WTC11 (cell line): Measurements from ENCODE around the gene CPXM1.

Experiments
- FOXJ3 ChIP-seq: sonication (generic); formaldehyde crosslinking; IDR thresholded peaks from 2 replicates; pipeline ENCODE4 v1.9.0; 2021; ENCODE audit warnings: missing genetic modification reagents, mild to moderate bottlenecking, borderline replicate concordance
- HMGXB4 ChIP-seq: sonication (generic); formaldehyde crosslinking; IDR thresholded peaks from 2 replicates; pipeline ENCODE4 v1.8.1; 2023; ENCODE audit warnings: mild to moderate bottlenecking, moderate library complexity, missing genetic modification reagents
- SMAD3 ChIP-seq: sonication (generic); formaldehyde crosslinking; IDR thresholded peaks from 2 replicates; pipeline ENCODE4 v1.8.0; 2022; ENCODE audit warnings: missing genetic modification reagents, mild to moderate bottlenecking, borderline replicate concordance
- TCF7 ChIP-seq: sonication (generic); formaldehyde crosslinking; IDR thresholded peaks from 2 replicates; pipeline ENCODE4 v1.8.0; 2022; ENCODE audit warnings: mild to moderate bottlenecking, low read depth, missing genetic modification reagents, moderate library complexity
- USF2 ChIP-seq: sonication (generic); formaldehyde crosslinking; IDR thresholded peaks from 2 replicates; pipeline ENCODE4 v1.8.1; 2023; ENCODE audit warnings: mild to moderate bottlenecking, missing genetic modification reagents, moderate library complexity
- TF ChIP-seq, protein P1 (sequence below): sonication (generic); formaldehyde crosslinking; IDR thresholded peaks from 2 replicates; pipeline ENCODE4 v1.8.0; 2022; ENCODE audit warnings: mild to moderate bottlenecking, missing genetic modification reagents
- TF ChIP-seq, protein P2 (sequence below): fragments of 200-600 bp; IDR thresholded peaks from 2 replicates; pipeline ENCODE4 v1.8.0; 2022; ENCODE audit warnings: antibody characterized with exemption
- TF ChIP-seq, protein P3 (sequence below): sonication (generic); formaldehyde crosslinking; IDR thresholded peaks from 2 replicates; pipeline ENCODE4 v1.8.1; 2022; ENCODE audit warnings: mild to moderate bottlenecking, missing genetic modification reagents, moderate library complexity, borderline replicate concordance
- TF ChIP-seq, protein P4 (sequence below): sonication (generic); formaldehyde crosslinking; IDR thresholded peaks from 2 replicates; pipeline ENCODE4 v1.8.1; 2023; ENCODE audit warnings: mild to moderate bottlenecking, missing genetic modification reagents, borderline replicate concordance

DNA sequence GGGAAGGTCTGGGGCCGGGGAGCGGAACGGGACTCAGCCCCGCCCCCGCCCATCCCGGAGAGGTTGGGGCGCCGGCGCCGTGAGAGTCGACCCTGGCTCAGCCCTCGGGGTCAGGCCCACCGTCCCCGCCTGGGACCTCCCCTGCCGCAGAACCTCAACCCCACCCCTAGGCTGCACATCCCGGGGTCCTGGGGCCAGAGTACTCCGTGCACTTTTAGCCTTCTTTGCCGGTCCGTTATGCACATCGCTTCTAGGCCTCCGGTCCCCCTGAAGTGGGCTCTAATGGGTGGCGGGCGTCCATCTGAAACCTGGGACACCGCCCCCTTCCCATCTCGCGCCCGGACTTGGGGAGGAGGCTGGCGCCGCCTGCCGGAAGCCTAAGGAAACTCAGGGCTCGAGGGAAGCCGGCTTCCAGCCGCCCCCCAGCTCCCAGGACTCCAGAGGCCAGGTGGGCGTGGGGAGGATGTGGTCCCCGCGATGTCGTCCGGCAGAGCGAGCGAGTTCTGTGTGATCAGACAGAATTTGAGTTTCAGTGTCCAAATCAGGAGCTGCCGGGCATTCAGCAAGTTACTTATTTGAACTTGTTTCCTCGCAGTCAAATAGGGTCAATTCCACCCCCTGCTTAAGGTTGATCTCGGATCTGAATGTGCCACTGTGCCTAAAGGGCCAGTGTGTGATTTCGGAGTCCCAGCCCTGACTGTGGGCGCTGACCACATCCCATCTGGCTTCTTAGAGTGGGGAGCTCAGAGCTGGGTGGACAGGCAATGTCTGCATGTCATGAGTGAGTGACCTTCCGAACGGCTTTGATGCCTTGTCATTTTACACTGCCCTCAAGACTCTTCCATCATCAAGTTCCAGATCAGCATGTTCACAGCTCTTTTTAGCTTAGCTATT, 47.6 kb downstream of the CPXM1 start:
- TF ChIP-seq, protein P1, sequence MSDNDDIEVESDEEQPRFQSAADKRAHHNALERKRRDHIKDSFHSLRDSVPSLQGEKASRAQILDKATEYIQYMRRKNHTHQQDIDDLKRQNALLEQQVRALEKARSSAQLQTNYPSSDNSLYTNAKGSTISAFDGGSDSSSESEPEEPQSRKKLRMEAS = 0 out of 2 replicates have a peak, but pooled peaks have one; percentile 8
- TF ChIP-seq, protein P2, sequence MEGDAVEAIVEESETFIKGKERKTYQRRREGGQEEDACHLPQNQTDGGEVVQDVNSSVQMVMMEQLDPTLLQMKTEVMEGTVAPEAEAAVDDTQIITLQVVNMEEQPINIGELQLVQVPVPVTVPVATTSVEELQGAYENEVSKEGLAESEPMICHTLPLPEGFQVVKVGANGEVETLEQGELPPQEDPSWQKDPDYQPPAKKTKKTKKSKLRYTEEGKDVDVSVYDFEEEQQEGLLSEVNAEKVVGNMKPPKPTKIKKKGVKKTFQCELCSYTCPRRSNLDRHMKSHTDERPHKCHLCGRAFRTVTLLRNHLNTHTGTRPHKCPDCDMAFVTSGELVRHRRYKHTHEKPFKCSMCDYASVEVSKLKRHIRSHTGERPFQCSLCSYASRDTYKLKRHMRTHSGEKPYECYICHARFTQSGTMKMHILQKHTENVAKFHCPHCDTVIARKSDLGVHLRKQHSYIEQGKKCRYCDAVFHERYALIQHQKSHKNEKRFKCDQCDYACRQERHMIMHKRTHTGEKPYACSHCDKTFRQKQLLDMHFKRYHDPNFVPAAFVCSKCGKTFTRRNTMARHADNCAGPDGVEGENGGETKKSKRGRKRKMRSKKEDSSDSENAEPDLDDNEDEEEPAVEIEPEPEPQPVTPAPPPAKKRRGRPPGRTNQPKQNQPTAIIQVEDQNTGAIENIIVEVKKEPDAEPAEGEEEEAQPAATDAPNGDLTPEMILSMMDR = peak; percentile 80
- TF ChIP-seq, protein P3, sequence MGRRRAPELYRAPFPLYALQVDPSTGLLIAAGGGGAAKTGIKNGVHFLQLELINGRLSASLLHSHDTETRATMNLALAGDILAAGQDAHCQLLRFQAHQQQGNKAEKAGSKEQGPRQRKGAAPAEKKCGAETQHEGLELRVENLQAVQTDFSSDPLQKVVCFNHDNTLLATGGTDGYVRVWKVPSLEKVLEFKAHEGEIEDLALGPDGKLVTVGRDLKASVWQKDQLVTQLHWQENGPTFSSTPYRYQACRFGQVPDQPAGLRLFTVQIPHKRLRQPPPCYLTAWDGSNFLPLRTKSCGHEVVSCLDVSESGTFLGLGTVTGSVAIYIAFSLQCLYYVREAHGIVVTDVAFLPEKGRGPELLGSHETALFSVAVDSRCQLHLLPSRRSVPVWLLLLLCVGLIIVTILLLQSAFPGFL (CRISPR knock-in tag) = no peak
- TF ChIP-seq, protein P4, sequence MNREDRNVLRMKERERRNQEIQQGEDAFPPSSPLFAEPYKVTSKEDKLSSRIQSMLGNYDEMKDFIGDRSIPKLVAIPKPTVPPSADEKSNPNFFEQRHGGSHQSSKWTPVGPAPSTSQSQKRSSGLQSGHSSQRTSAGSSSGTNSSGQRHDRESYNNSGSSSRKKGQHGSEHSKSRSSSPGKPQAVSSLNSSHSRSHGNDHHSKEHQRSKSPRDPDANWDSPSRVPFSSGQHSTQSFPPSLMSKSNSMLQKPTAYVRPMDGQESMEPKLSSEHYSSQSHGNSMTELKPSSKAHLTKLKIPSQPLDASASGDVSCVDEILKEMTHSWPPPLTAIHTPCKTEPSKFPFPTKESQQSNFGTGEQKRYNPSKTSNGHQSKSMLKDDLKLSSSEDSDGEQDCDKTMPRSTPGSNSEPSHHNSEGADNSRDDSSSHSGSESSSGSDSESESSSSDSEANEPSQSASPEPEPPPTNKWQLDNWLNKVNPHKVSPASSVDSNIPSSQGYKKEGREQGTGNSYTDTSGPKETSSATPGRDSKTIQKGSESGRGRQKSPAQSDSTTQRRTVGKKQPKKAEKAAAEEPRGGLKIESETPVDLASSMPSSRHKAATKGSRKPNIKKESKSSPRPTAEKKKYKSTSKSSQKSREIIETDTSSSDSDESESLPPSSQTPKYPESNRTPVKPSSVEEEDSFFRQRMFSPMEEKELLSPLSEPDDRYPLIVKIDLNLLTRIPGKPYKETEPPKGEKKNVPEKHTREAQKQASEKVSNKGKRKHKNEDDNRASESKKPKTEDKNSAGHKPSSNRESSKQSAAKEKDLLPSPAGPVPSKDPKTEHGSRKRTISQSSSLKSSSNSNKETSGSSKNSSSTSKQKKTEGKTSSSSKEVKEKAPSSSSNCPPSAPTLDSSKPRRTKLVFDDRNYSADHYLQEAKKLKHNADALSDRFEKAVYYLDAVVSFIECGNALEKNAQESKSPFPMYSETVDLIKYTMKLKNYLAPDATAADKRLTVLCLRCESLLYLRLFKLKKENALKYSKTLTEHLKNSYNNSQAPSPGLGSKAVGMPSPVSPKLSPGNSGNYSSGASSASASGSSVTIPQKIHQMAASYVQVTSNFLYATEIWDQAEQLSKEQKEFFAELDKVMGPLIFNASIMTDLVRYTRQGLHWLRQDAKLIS (CRISPR knock-in tag) = no peak
- TF ChIP-seq SMAD3 (CRISPR knock-in tag) (no peak), USF2 (CRISPR knock-in tag) (no peak), HMGXB4 (CRISPR knock-in tag) (peak; percentile 68), FOXJ3 (CRISPR knock-in tag) (no peak), TCF7 (no peak)
